Ectodermal cell (in vitro differentiated cells): Measurements from ENCODE around the gene MRPL21.

Source experiments
- H3K27ac ChIP-seq: 2 replicates; pipeline ENCODE4 v1.7.0; 2013; ENCODE audit warnings: mild to moderate bottlenecking, low read depth, low read length; ENCODE audit not compliant: insufficient read depth, poor library complexity, severe bottlenecking
- H3K27me3 ChIP-seq: 2 replicates; pipeline ENCODE4 v1.7.0; 2013; ENCODE audit warnings: mild to moderate bottlenecking, low read length; ENCODE audit not compliant: insufficient read depth, control insufficient read depth, poor library complexity, severe bottlenecking
- H3K36me3 ChIP-seq: one replicate; pipeline ENCODE4 v1.7.0; 2013; ENCODE audit warnings: low read length; ENCODE audit not compliant: control insufficient read depth, insufficient read depth
- H3K4me1 ChIP-seq: one replicate; pipeline ENCODE4 v1.7.0; 2013; ENCODE audit warnings: low read length; ENCODE audit not compliant: control insufficient read depth, insufficient read depth
- H3K4me3 ChIP-seq: 2 replicates; pipeline ENCODE4 v1.7.0; 2013; ENCODE audit warnings: low read depth, low read length, control low read depth; ENCODE audit not compliant: insufficient read depth
- H3K9me3 ChIP-seq: 2 replicates; pipeline ENCODE4 v1.7.0; 2013; ENCODE audit warnings: mild to moderate bottlenecking, low read length, moderate library complexity; ENCODE audit not compliant: control insufficient read depth
- WGBS, 2 experiments: methylation state at CpG; one replicate each; pipeline ENCODE4 v1.1.7; 2013; ENCODE audit warnings: missing lambda C conversion rate in 2 of 2; 5-methylcytosine and 5-hydroxymethylcytosine counted together

Gene MRPL21

GRCh38 chr11:68911731-68912130, 8.1 kb upstream of the MRPL21 start:
- no peaks in the 10 kb centered on the region for H3K4me1 ChIP-seq
- H3K4me3 ChIP-seq = no peak overlapping the region
- no peak overlapping the region for H3K27ac ChIP-seq
- 96% methylated on average over 16 of the region's 16 CpGs for WGBS, 2 experiments
- no peaks in the 10 kb centered on the region for H3K27me3 ChIP-seq
- H3K36me3 ChIP-seq = peaks cover 17% of the 10 kb centered on the region
- H3K9me3 ChIP-seq = no peaks in the 10 kb centered on the region

GRCh38 chr11:68910965-68911364, 7.3 kb upstream of the MRPL21 start:
- WGBS, 2 experiments = 82 to 84% methylated on average over 8 of the region's 8 CpGs
- no peaks in the 10 kb centered on the region for H3K27me3 ChIP-seq
- H3K4me3 ChIP-seq = no peak overlapping the region
- no peaks in the 10 kb centered on the region for H3K4me1 ChIP-seq
- H3K36me3 ChIP-seq = peaks cover 17% of the 10 kb centered on the region
- no peak overlapping the region for H3K27ac ChIP-seq
- H3K9me3 ChIP-seq = no peaks in the 10 kb centered on the region

GRCh38 chr11:68908273-68908672, 4.6 kb upstream of the MRPL21 start:
- no peaks in the 10 kb centered on the region for H3K9me3 ChIP-seq
- peaks cover 7% of the 10 kb centered on the region for H3K4me1 ChIP-seq
- H3K4me3 ChIP-seq = no peak overlapping the region
- no peak overlapping the region for H3K27ac ChIP-seq
- H3K27me3 ChIP-seq = no peaks in the 10 kb centered on the region
- peaks cover 9% of the 10 kb centered on the region for H3K36me3 ChIP-seq
- WGBS, 2 experiments = 93 to 96% methylated on average over 5 of the region's 5 CpGs

GRCh38 chr11:68905421-68906360, 2.1 kb upstream of the MRPL21 start:
- no peak overlapping the region for H3K4me3 ChIP-seq
- H3K4me1 ChIP-seq = peaks cover 14% of the 10 kb centered on the region
- H3K9me3 ChIP-seq = no peaks in the 10 kb centered on the region
- no peaks in the 10 kb centered on the region for H3K27me3 ChIP-seq
- no peak overlapping the region for H3K27ac ChIP-seq
- WGBS, 2 experiments = 93% methylated on average over 23 of the region's 23 CpGs
- H3K36me3 ChIP-seq = no peaks in the 10 kb centered on the region

GRCh38 chr11:68904248-68904847, 716 bp upstream of the MRPL21 start:
- Histone ChIP-seq H3K27me3 (no peaks in the 10 kb centered on the region), H3K9me3 (no peaks in the 10 kb centered on the region), H3K4me3 (peak overlapping the region; percentile 63), H3K4me1 (peaks cover 14% of the 10 kb centered on the region), H3K36me3 (no peaks in the 10 kb centered on the region), H3K27ac (no peak overlapping the region)
- 3 to 4% methylated on average over 24 of the region's 24 CpGs for WGBS, 2 experiments

GRCh38 chr11:68900835-68901381, 2.7 kb downstream of the MRPL21 start:
- Histone ChIP-seq H3K36me3 (peaks cover 25% of the 10 kb centered on the region), H3K27ac (no peak overlapping the region), H3K9me3 (no peaks in the 10 kb centered on the region), H3K4me3 (no peak overlapping the region), H3K27me3 (no peaks in the 10 kb centered on the region), H3K4me1 (peaks cover 14% of the 10 kb centered on the region)
- 93 to 94% methylated on average over 9 of the region's 9 CpGs for WGBS, 2 experiments

GRCh38 chr11:68897441-68897840, 6.2 kb downstream of the MRPL21 start:
- Histone ChIP-seq H3K27me3 (no peaks in the 10 kb centered on the region), H3K9me3 (no peaks in the 10 kb centered on the region), H3K27ac (no peak overlapping the region), H3K4me3 (no peak overlapping the region), H3K36me3 (peaks cover 45% of the 10 kb centered on the region), H3K4me1 (peaks cover 2% of the 10 kb centered on the region)
- WGBS, 2 experiments = 93 to 96% methylated on average over 9 of the region's 9 CpGs

GRCh38 chr11:68896171-68896959, 7.3 kb downstream of the MRPL21 start:
- Histone ChIP-seq H3K4me1 (no peaks in the 10 kb centered on the region), H3K9me3 (no peaks in the 10 kb centered on the region), H3K36me3 (peaks cover 51% of the 10 kb centered on the region), H3K4me3 (no peak overlapping the region), H3K27ac (no peak overlapping the region), H3K27me3 (no peaks in the 10 kb centered on the region)
- 94% methylated on average over 23 of the region's 23 CpGs for WGBS, 2 experiments

- Histone ChIP-seq H3K9me3 (no peaks in the 10 kb centered on the region), H3K4me1 (no peaks in the 10 kb centered on the region), H3K36me3 (peaks cover 52% of the 10 kb centered on the region), H3K27me3 (no peaks in the 10 kb centered on the region), H3K4me3 (no peak overlapping the region), H3K27ac (no peak overlapping the region)
- WGBS, 2 experiments = 94 to 97% methylated on average over 5 of the region's 5 CpGs
Measured at GRCh38 chr11:68893282-68893681, 10.3 kb downstream of the MRPL21 start.

GRCh38 chr11:68892576-68892975, 11.1 kb downstream of the MRPL21 start:
- Histone ChIP-seq H3K27me3 (no peaks in the 10 kb centered on the region), H3K36me3 (peaks cover 45% of the 10 kb centered on the region), H3K4me3 (no peak overlapping the region), H3K27ac (no peak overlapping the region), H3K9me3 (no peaks in the 10 kb centered on the region), H3K4me1 (no peaks in the 10 kb centered on the region)
- 96% methylated on average over 20 of the region's 20 CpGs for WGBS, 2 experiments
